Neural progenitor cell (in vitro differentiated cells): ENCODE results near the gene B4GALNT2.
"Not testable (repeated sequence)": the region's sequence is repeated elsewhere in the genome, so short reads cannot be mapped to it uniquely, and the experiment has no call there.

Experiments
- CTCF ChIP-seq: fragments of 200-600 bp; sonication (generic); IDR thresholded peaks from 2 replicates; pipeline ENCODE4 v1.5.1; 2017; ENCODE audit warnings: antibody characterized with exemption, mild to moderate bottlenecking
- EZH2 ChIP-seq: fragments of 200-600 bp; sonication (generic); IDR thresholded peaks from 2 replicates; pipeline ENCODE4 v1.6.1; 2017; ENCODE audit warnings: antibody characterized with exemption, mild to moderate bottlenecking, moderate library complexity
- EZH2phosphoT487 ChIP-seq: fragments of 200-600 bp; sonication (generic); IDR thresholded peaks from 2 replicates; pipeline ENCODE4 v1.6.1; 2017; ENCODE audit warnings: antibody characterized with exemption

GRCh38 chr17:49126183-49126859, 6.2 kb upstream of the B4GALNT2 start:
- not testable (repeated sequence) for TF ChIP-seq CTCF, EZH2, EZH2phosphoT487
